Upper lobe of left lung (tissue), 6 donors: Measurements from ENCODE around the gene PPFIA3. TPM values are rescaled to one million over a fixed set of nuclear protein-coding genes. Genes with fewer than 3 reads are reported as not detected.
"Not testable (repeated sequence)": the region's sequence is repeated elsewhere in the genome, so short reads cannot be mapped to it uniquely, and the experiment has no call there.

Source experiments
- ATAC-seq, 2 donors: fragments of 200-7000 bp; cut with Tn5 transposase; one replicate each; pipeline ENCODE4 v1.9.1; 2022; ENCODE audit warnings: mild to moderate bottlenecking in 2 of 2, moderate library complexity in 2 of 2; ENCODE audit not compliant: low FRiP score in 2 of 2
- DNase-seq, 2 donors: peaks; one replicate each; pipeline ENCODE4 v3.0.0-alpha.2; 2019 to 2020
- H3K27ac ChIP-seq, 4 donors: fragments of 200-600 bp; sonication (generic); one replicate each; pipeline ENCODE4 v1.5.1; 2016 to 2019
- H3K27me3 ChIP-seq, 4 donors: fragments of 200-600 bp; sonication (generic); one replicate each; pipeline ENCODE4 v1.5.1; 2017 to 2019
- H3K36me3 ChIP-seq, 4 donors: fragments of 200-600 bp; sonication (generic); one replicate each; pipeline ENCODE4 v1.5.1; 2016 to 2019
- H3K4me1 ChIP-seq, 4 donors: fragments of 200-600 bp; sonication (generic); one replicate each; pipeline ENCODE4 v1.5.1; 2018 to 2019
- H3K4me3 ChIP-seq, 4 donors: fragments of 200-600 bp; sonication (generic); one replicate each; pipeline ENCODE4 v1.5.1; 2017 to 2019; ENCODE audit warnings: mild to moderate bottlenecking in 2 of 4, moderate library complexity in 1 of 4
- H3K9me3 ChIP-seq, 4 donors: fragments of 200-600 bp; sonication (generic); one replicate each; pipeline ENCODE4 v1.5.1; 2018 to 2019
- EP300 ChIP-seq, 4 donors: sonication (generic); formaldehyde crosslinking; IDR thresholded peaks; one replicate each; pipeline ENCODE4 v1.5.1; 2017; ENCODE audit warnings: antibody characterized with exemption in 4 of 4, control low read depth in 2 of 4
- POLR2A ChIP-seq, 4 donors: fragments of 450-650 bp; IDR thresholded peaks; one replicate each; pipeline ENCODE4 v1.5.1; 2016 to 2017; ENCODE audit warnings: antibody characterized with exemption in 4 of 4, mild to moderate bottlenecking in 2 of 4
- POLR2AphosphoS5 ChIP-seq, 2 donors: sonication (generic); formaldehyde crosslinking; IDR thresholded peaks; one replicate each; pipeline ENCODE4 v1.5.1; 2017; ENCODE audit warnings: antibody characterized with exemption in 2 of 2
- WGBS, 2 donors: methylation state at CpG; one replicate each; pipeline ENCODE4 v1.1.5; 2017 to 2018; 5-methylcytosine and 5-hydroxymethylcytosine counted together
- total RNA-seq, 6 donors: library from RNA; depleted of rRNA in 4 of 6; stranded (reverse); fragments of >200 nt in 4 of 6; gene quantifications; one replicate each; pipeline versions ENCODE4 v1.1.0 to v1.2.1, GENCODE V29; 2016 to 2021
- TF ChIP-seq, protein P1 (sequence below), 6 experiments: fragments of 450-650 bp in 4 of 6; fragments of 200-600 bp in 2 of 6; sonication (generic) in 2 of 6; IDR thresholded peaks; one replicate each; pipeline ENCODE4 v1.5.1; 2016 to 2019; ENCODE audit warnings: antibody characterized with exemption in 6 of 6
- donor health status: DM: no; HTN: no; CAD: no; lungs with moderate emphysema.
- donor health status: DM: no; HTN: yes; CAD: no; lungs with severe emphysema.

Gene PPFIA3
- total RNA-seq, 6 donors from 2014 or later = 2.4 to 11.5 (median 5.9) TPM

DNA sequence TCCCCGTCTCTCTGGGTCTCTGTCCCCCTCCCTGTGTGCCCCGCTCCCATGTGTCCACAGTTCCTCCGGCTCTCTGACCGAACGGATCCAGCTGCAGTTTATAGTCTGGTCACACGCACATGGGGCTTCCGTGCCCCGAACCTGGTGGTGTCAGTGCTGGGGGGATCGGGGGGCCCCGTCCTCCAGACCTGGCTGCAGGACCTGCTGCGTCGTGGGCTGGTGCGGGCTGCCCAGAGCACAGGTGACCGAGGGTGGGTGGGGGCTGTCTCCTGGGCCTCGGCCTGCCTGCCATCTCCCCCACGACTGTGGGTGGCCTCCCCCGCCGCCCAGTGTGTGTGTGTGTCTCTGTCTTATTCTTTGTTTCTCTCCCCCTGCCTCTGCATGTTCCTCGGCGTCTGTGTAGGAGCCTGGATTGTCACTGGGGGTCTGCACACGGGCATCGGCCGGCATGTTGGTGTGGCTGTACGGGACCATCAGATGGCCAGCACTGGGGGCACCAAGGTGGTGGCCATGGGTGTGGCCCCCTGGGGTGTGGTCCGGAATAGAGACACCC, 48.6 kb downstream of the PPFIA3 start:
- H3K27me3 ChIP-seq = no peaks in the 10 kb centered on the region
- H3K4me1 ChIP-seq = peaks cover 15 to 18% (median 16%) of the 10 kb centered on the region in 4 donors
- 91 to 95% methylated on average over 13 to 25 of the region's 25 CpGs for WGBS, 2 donors
- no peaks in the 10 kb centered on the region for H3K9me3 ChIP-seq
- no peak for DNase-seq
- peaks cover 14 to 52% (median 46%) of the 10 kb centered on the region in 4 donors for H3K36me3 ChIP-seq
- ATAC-seq = peak in 1 of 2 donors; percentile 47
- H3K4me3 ChIP-seq = no peak overlapping the region
- TF ChIP-seq POLR2AphosphoS5 (IDR thresholded peaks at IDR 0.05) (no peak), POLR2A (IDR thresholded peaks at IDR 0.05) (no peak), EP300 (IDR thresholded peaks at IDR 0.05) (no peak)
- TF ChIP-seq, protein P1, sequence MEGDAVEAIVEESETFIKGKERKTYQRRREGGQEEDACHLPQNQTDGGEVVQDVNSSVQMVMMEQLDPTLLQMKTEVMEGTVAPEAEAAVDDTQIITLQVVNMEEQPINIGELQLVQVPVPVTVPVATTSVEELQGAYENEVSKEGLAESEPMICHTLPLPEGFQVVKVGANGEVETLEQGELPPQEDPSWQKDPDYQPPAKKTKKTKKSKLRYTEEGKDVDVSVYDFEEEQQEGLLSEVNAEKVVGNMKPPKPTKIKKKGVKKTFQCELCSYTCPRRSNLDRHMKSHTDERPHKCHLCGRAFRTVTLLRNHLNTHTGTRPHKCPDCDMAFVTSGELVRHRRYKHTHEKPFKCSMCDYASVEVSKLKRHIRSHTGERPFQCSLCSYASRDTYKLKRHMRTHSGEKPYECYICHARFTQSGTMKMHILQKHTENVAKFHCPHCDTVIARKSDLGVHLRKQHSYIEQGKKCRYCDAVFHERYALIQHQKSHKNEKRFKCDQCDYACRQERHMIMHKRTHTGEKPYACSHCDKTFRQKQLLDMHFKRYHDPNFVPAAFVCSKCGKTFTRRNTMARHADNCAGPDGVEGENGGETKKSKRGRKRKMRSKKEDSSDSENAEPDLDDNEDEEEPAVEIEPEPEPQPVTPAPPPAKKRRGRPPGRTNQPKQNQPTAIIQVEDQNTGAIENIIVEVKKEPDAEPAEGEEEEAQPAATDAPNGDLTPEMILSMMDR (IDR thresholded peaks at IDR 0.05) = no peak
- no peak overlapping the region for H3K27ac ChIP-seq

DNA sequence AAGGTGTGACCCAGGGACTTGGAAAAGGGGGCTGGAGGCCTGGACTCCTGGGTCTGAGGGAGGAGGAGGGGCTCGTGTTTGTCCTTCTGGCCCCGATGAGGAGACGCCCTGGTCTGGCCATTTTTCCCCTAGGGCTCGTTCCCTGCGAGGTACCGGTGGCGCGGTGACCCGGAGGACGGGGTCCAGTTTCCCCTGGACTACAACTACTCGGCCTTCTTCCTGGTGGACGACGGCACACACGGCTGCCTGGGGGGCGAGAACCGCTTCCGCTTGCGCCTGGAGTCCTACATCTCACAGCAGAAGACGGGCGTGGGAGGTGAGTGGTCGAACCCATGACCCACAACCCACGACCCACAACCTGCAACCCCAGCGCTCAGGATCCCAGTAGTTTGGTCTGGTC, 49.1 kb downstream of the PPFIA3 start:
- H3K27me3 ChIP-seq = no peaks in the 10 kb centered on the region
- peaks cover 15 to 18% (median 16%) of the 10 kb centered on the region in 4 donors for H3K4me1 ChIP-seq
- DNase-seq = no peak

DNA sequence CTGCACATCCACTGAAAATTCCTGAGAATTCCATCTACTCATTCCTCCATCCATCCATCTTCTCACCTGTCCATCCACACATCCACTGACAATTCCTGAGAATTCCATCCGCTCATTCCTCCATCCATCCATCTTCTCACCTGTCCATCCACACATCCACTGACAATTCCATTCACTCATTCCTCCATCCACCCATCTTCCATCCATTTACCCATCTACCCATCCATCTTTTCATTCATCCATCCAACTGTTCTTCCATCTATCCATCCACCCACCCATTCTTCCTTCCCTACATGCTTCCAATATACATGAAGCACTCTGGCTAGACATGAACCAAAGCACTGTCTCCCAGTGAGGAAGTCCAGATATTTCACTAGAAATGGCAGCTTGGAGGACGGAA, 53.9 kb downstream of the PPFIA3 start:
- DNase-seq (no peak), ATAC-seq (no peak)
- Histone ChIP-seq H3K4me3 (no peak overlapping the region), H3K36me3 (peaks cover 23 to 65% (median 53%) of the 10 kb centered on the region in 4 donors), H3K27me3 (no peaks in the 10 kb centered on the region), H3K9me3 (no peaks in the 10 kb centered on the region), H3K4me1 (no peaks in the 10 kb centered on the region), H3K27ac (no peak overlapping the region)
- TF ChIP-seq POLR2AphosphoS5 (IDR thresholded peaks at IDR 0.05) (no peak), POLR2A (IDR thresholded peaks at IDR 0.05) (no peak), EP300 (IDR thresholded peaks at IDR 0.05) (no peak)
- TF ChIP-seq, protein P1 (IDR thresholded peaks at IDR 0.05) = no peak
- 91 to 92% methylated on average over 2 of the region's 2 CpGs for WGBS, 2 donors

More for the DNA sequence above, 49.1 kb downstream of the PPFIA3 start:
- Histone ChIP-seq H3K27ac (no peak overlapping the region), H3K36me3 (peaks cover 19 to 57% (median 51%) of the 10 kb centered on the region in 4 donors), H3K4me3 (no peak overlapping the region), H3K9me3 (no peaks in the 10 kb centered on the region)
- ATAC-seq = peak in 1 of 2 donors; percentile 27
- TF ChIP-seq POLR2A (IDR thresholded peaks at IDR 0.05) (no peak), EP300 (IDR thresholded peaks at IDR 0.05) (no peak)
- TF ChIP-seq, protein P1 (IDR thresholded peaks at IDR 0.05) = no peak
- WGBS, 2 donors = 88 to 95% methylated on average over 4 to 22 of the region's 23 CpGs

DNA sequence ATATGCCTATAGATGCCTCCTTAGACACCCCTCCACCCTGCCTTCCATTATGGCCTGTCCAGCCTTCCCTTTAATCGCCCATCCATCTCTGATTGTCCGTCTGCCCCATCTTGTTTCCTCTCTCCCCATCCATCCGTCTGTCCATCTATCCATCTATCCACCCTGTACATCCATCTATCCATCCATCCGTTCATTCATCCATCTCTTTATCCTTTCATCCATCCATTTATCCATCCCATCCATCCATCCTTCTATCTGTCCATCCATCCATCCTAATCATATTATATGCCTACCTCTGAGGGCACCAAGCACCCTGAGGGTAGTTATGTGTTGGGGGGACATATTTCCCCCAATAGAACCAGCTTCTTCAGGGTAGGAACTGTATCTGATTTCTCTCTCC, 61.3 kb downstream of the PPFIA3 start:
- Histone ChIP-seq H3K4me1 (no peaks in the 10 kb centered on the region), H3K4me3 (no peak overlapping the region), H3K27me3 (no peaks in the 10 kb centered on the region), H3K9me3 (no peaks in the 10 kb centered on the region), H3K36me3 (peaks cover 0 to 33% (median 13%) of the 10 kb centered on the region in 4 donors), H3K27ac (no peak overlapping the region)
- DNase-seq = no peak
- WGBS, 2 donors = 94% methylated on average over 4 of the region's 4 CpGs
- no peak for TF ChIP-seq EP300 (IDR thresholded peaks at IDR 0.05)
- ATAC-seq = no peak

DNA sequence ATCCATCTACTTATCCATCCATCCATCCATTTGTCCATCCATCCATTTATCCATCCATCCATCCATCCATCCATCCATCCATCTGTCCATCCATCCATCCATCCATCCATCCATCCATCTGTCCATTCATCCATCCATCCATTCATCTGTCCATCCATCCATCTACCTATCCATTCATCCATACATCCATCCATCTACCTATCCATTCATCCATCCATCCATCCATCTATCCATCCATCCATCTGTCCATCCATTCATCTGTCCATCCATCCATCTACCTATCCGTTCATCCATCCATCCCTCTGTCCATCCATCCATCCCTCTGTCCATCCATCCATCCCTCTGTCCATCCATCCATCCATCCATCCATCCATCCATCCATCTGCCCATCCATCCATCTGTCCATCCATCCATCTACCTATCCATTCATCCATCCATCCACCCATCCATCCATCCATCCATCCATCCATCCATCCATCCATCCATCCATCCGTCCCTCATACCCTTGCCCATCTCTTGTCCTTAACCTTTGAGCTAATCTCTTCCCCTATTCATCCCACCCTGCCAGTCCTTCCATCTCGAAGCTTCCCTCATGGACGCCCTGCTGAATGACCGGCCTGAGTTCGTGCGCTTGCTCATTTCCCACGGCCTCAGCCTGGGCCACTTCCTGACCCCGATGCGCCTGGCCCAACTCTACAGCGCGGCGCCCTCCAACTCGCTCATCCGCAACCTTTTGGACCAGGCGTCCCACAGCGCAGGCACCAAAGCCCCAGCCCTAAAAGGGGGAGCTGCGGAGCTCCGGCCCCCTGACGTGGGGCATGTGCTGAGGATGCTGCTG, 62.9 kb downstream of the PPFIA3 start:
- WGBS, 2 donors = 87 to 89% methylated on average over 20 of the region's 20 CpGs
- H3K27ac ChIP-seq, H3K4me1 ChIP-seq: not testable (repeated sequence)

More for the DNA sequence above, 62.9 kb downstream of the PPFIA3 start:
- not testable (repeated sequence) for H3K4me3 ChIP-seq, H3K9me3 ChIP-seq, DNase-seq, H3K27me3 ChIP-seq
- peak in 1 of 2 donors; percentile 6 for ATAC-seq
- peaks cover 0 to 46% (median 13%) of the 10 kb centered on the region in 4 donors for H3K36me3 ChIP-seq
